Measurements from ENCODE around the gene NXPH2. TPM values are rescaled to one million over a fixed set of nuclear protein-coding genes. Genes with fewer than 3 reads are reported as not detected.

Gene NXPH2
- total RNA-seq, 4 donors from 2014 or later, result not detected

DNA sequence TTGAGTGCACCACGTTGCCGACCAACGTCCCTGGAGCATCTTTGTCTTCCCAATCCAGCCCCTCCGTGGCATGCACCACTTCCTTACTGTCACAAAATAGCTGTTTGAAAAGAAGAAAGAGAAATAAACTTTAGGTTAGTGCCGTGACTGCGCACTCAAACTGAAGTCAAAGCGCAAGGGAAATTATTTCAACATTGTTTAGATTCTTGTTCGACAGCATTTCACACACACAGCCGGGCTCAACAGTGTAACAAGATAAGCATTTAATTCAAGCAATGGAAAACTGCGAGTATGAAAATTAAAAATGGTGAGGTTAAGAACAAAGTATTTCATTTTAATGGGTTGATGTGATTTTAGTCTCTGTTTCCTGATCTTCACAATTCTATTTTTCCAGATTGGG is 108.6 kb downstream of the NXPH2 start:
- Histone ChIP-seq H3K9me3 (no peaks in the 10 kb centered on the region), H3K4me1 (peaks cover 0 to 7% (median 0%) of the 10 kb centered on the region in 4 donors), H3K36me3 (no peaks in the 10 kb centered on the region), H3K27me3 (no peaks in the 10 kb centered on the region), H3K4me3 (no peak overlapping the region), H3K27ac (replicated peaks in 1 of 4) (no peak overlapping the region)
- intact Hi-C loops (cut with DNase I), result no loop called here
- no peak for DNase-seq (ENCODE audit: extremely low spot score)
- WGBS, result 33% methylated on average over 10 of the region's 10 CpGs
- TF ChIP-seq POLR2AphosphoS5 (IDR thresholded peaks at IDR 0.05), result no peak
- no peak for TF ChIP-seq EP300 (IDR thresholded peaks at IDR 0.05)
- no peak for TF ChIP-seq POLR2A (IDR thresholded peaks at IDR 0.05; ENCODE audit: low read depth)
- TF ChIP-seq, protein P1, sequence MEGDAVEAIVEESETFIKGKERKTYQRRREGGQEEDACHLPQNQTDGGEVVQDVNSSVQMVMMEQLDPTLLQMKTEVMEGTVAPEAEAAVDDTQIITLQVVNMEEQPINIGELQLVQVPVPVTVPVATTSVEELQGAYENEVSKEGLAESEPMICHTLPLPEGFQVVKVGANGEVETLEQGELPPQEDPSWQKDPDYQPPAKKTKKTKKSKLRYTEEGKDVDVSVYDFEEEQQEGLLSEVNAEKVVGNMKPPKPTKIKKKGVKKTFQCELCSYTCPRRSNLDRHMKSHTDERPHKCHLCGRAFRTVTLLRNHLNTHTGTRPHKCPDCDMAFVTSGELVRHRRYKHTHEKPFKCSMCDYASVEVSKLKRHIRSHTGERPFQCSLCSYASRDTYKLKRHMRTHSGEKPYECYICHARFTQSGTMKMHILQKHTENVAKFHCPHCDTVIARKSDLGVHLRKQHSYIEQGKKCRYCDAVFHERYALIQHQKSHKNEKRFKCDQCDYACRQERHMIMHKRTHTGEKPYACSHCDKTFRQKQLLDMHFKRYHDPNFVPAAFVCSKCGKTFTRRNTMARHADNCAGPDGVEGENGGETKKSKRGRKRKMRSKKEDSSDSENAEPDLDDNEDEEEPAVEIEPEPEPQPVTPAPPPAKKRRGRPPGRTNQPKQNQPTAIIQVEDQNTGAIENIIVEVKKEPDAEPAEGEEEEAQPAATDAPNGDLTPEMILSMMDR (IDR thresholded peaks at IDR 0.05), result no peak

DNA sequence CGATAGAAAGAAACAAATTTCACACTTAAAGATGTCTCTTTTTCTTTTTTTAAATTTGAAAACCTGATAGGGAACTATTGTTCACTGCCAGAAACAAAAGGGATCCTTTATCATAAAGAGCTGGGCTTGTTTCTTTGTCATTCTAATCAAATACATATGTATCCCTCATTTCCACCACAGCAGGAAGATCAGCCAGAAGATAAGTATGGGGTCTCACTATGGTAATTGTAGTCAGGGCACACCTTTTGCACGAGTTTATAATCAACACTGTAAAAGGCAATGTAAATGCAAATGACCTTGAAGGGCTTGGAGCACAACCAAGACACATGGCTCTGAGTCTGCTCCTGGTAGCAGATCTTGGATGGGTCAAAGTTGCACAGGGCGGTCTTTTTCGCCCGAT is 109.5 kb downstream of the NXPH2 start:
- TF ChIP-seq POLR2AphosphoS5 (IDR thresholded peaks at IDR 0.05), result no peak
- TF ChIP-seq, protein P1 (IDR thresholded peaks at IDR 0.05), result no peak
- TF ChIP-seq EP300 (IDR thresholded peaks at IDR 0.05), result no peak
- TF ChIP-seq POLR2A (IDR thresholded peaks at IDR 0.05; ENCODE audit: low read depth), result no peak
- WGBS, result 91% methylated on average over 5 of the region's 5 CpGs
- Histone ChIP-seq H3K4me1 (peaks cover 0 to 7% (median 0%) of the 10 kb centered on the region in 4 donors), H3K27ac (replicated peaks in 1 of 4) (no peak overlapping the region), H3K9me3 (no peaks in the 10 kb centered on the region), H3K4me3 (no peak overlapping the region), H3K27me3 (no peaks in the 10 kb centered on the region), H3K36me3 (no peaks in the 10 kb centered on the region)
- no peak for DNase-seq (ENCODE audit: extremely low spot score)
- intact Hi-C loops (cut with DNase I), result no loop called here

DNA sequence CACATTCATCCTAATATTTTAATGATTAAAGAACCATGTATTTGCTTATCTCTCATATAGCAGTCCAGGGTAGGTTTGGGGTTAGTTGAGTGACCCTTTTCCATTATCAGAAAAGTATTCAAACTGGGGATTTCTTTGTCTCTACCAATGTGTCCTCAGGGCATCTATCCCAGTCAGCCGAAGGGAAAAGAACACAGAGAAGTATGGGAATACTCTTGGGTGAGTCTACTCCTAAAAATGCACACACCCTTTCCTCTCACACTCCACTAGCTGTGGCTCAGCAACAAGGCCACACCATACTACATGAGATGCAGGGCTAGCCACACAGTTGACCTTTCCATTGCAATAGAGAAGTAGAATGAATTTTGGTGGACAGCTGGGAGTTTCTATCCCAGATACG is 114.3 kb downstream of the NXPH2 start:
- WGBS, result 74% methylated on average over 2 of the region's 2 CpGs
- TF ChIP-seq EP300 (IDR thresholded peaks at IDR 0.05), result no peak
- TF ChIP-seq POLR2AphosphoS5 (IDR thresholded peaks at IDR 0.05), result no peak
- TF ChIP-seq, protein P1 (IDR thresholded peaks at IDR 0.05), result no peak
- TF ChIP-seq POLR2A (IDR thresholded peaks at IDR 0.05; ENCODE audit: low read depth), result no peak
- Histone ChIP-seq H3K4me1 (no peaks in the 10 kb centered on the region), H3K27me3 (no peaks in the 10 kb centered on the region), H3K36me3 (no peaks in the 10 kb centered on the region), H3K4me3 (no peak overlapping the region), H3K9me3 (no peaks in the 10 kb centered on the region), H3K27ac (replicated peaks in 1 of 4) (no peak overlapping the region)
- DNase-seq (ENCODE audit: extremely low spot score), result no peak
- intact Hi-C loops (cut with DNase I), result no loop called here

DNA sequence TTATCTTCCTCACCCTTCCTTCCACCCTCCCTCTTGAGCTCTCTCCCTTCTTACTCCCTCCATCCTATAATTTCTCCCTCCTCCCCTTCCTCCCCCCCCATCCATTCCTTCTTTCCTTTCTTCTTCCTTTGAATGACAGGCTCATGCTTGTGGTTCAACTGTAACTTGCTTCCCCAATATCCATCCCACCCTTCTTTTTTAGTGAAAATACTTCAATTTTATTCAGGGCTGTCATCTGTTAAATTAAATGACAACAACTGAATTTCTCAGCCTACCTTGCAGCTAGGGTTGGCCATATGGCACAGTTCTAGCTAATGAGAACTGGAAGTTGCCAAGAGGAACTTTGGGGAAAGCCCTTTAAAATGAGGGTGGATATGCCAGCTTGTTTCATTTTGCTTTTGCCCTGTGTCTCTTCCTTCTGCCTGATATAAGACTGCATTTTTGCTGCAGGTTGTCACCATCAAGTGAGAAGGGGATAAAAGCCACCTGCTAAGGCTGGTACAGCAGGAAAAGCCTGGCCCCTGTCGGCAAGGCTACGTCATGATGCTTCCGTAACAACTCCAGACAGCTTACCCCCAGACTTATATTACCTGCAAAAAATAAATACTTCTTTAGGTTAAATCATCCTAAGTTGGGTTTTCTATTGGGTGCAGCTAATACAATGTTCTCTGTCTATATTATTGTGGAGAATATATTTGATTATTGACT is 121.8 kb downstream of the NXPH2 start:
- H3K36me3 ChIP-seq, result no peaks in the 10 kb centered on the region
- no peak for TF ChIP-seq EP300 (IDR thresholded peaks at IDR 0.05)
- TF ChIP-seq POLR2A (IDR thresholded peaks at IDR 0.05; ENCODE audit: low read depth), result no peak
- TF ChIP-seq POLR2AphosphoS5 (IDR thresholded peaks at IDR 0.05), result no peak
- TF ChIP-seq, protein P1 (IDR thresholded peaks at IDR 0.05), result no peak
- 57% methylated on average over 3 of the region's 3 CpGs for WGBS
- DNase-seq (ENCODE audit: extremely low spot score), result no peak
- no peak overlapping the region for H3K4me3 ChIP-seq
- H3K27me3 ChIP-seq, result no peaks in the 10 kb centered on the region
- H3K4me1 ChIP-seq, result no peaks in the 10 kb centered on the region
- H3K9me3 ChIP-seq, result no peaks in the 10 kb centered on the region
- intact Hi-C loops (cut with DNase I), result no loop called here
- no peak overlapping the region for H3K27ac ChIP-seq (replicated peaks in 1 of 4)

DNA sequence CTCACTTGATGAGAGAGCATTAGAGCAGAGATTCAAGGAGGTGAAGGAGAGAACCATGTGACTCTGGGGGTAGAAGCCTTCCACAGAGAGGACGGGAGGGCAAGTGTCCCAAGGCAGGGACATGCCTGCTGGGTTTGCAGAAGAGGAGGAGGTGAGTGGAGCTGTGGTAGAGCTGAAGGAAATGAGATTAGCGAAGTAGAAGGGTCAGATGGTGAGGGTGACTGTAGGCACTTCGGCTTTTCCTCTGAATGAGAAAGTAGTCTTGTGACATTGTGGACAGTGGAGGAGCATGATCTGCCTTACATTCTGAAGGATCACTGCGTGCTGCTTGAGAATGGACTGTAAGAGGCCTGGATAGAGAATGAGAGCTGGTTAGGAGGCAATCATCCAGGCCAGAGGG is 126.0 kb downstream of the NXPH2 start:
- intact Hi-C loops (cut with DNase I), result no loop called here
- no peak overlapping the region for H3K4me3 ChIP-seq
- 86% methylated on average over 4 of the region's 4 CpGs for WGBS

More for the DNA sequence above, 126.0 kb downstream of the NXPH2 start:
- H3K27ac ChIP-seq (replicated peaks in 1 of 4), result no peak overlapping the region
- H3K36me3 ChIP-seq, result no peaks in the 10 kb centered on the region
- no peaks in the 10 kb centered on the region for H3K9me3 ChIP-seq
- H3K27me3 ChIP-seq, result no peaks in the 10 kb centered on the region
- TF ChIP-seq POLR2A (IDR thresholded peaks at IDR 0.05; ENCODE audit: low read depth) (no peak), POLR2AphosphoS5 (IDR thresholded peaks at IDR 0.05) (no peak), EP300 (IDR thresholded peaks at IDR 0.05) (no peak)
- TF ChIP-seq, protein P1 (IDR thresholded peaks at IDR 0.05), result no peak
- H3K4me1 ChIP-seq, result no peaks in the 10 kb centered on the region
- DNase-seq (ENCODE audit: extremely low spot score), result no peak

All from esophagus muscularis mucosa (tissue), 4 donors.